Measurements from ENCODE around the gene TPRX1. TPM values are rescaled to one million over a fixed set of nuclear protein-coding genes. Genes with fewer than 3 reads are reported as not detected.

TPRX1 gene
- total RNA-seq, 4 donors from 2014 or later: not detected

- TF ChIP-seq POLR2AphosphoS5 (IDR thresholded peaks at IDR 0.05) (no peak), CTCF (IDR thresholded peaks at IDR 0.05) (no peak), POLR2A (IDR thresholded peaks at IDR 0.05; ENCODE audit: low read depth) (no peak), EP300 (IDR thresholded peaks at IDR 0.05) (no peak)
- Histone ChIP-seq H3K9me3 (peaks cover 0 to 5% (median 0%) of the 10 kb centered on the region in 4 donors), H3K27me3 (no peaks in the 10 kb centered on the region), H3K4me3 (no peak overlapping the region), H3K4me1 (no peaks in the 10 kb centered on the region), H3K36me3 (no peaks in the 10 kb centered on the region), H3K27ac (replicated peaks in 1 of 4) (no peak overlapping the region)
- intact Hi-C loops (cut with DNase I): no loop called here
- no peak for DNase-seq (ENCODE audit: extremely low spot score)
- WGBS: 89% methylated on average over 4 of the region's 4 CpGs
Measured at GRCh38 chr19:47801270-47801669, 3.1 kb downstream of the TPRX1 start.

DNA sequence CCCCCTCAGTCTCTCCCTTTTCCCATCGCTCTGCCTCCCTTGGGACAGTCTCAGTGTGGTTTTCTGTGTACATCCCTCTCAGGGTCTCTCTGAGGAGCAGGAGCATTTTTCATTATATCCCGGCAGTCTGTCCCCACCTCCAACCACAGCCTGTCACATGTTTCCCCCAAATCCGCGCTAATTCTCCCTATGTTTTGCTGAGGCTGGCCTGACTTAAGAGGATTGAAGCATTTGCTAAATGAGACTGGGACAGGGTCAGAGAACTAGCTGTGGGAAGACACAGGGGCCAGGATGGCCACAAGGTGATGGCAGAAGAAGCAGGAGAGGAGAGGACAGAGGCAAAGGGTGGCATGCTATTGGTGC lies 5.5 kb downstream of the TPRX1 start:
- Histone ChIP-seq H3K27ac (replicated peaks in 1 of 4) (no peak overlapping the region), H3K36me3 (no peaks in the 10 kb centered on the region), H3K4me1 (no peaks in the 10 kb centered on the region), H3K27me3 (no peaks in the 10 kb centered on the region), H3K9me3 (peaks cover 0 to 5% (median 0%) of the 10 kb centered on the region in 4 donors), H3K4me3 (no peak overlapping the region)
- WGBS: 81% methylated on average over 4 of the region's 4 CpGs
- TF ChIP-seq POLR2A (IDR thresholded peaks at IDR 0.05; ENCODE audit: low read depth): no peak
- intact Hi-C loops (cut with DNase I): no loop called here
- no peak for DNase-seq (ENCODE audit: extremely low spot score)

- intact Hi-C loops (cut with DNase I): no loop called here
- 67% methylated on average over 14 of the region's 14 CpGs for WGBS
- Histone ChIP-seq H3K36me3 (no peaks in the 10 kb centered on the region), H3K27me3 (no peaks in the 10 kb centered on the region), H3K9me3 (peaks cover 0 to 5% (median 0%) of the 10 kb centered on the region in 4 donors), H3K4me3 (no peak overlapping the region), H3K4me1 (no peaks in the 10 kb centered on the region), H3K27ac (replicated peaks in 1 of 4) (no peak overlapping the region)
- TF ChIP-seq POLR2A (IDR thresholded peaks at IDR 0.05; ENCODE audit: low read depth) (no peak), POLR2AphosphoS5 (IDR thresholded peaks at IDR 0.05) (no peak), CTCF (IDR thresholded peaks at IDR 0.05) (no peak)
- DNase-seq (ENCODE audit: extremely low spot score): no peak
Measured at GRCh38 chr19:47797996-47798903, 6.1 kb downstream of the TPRX1 start.

DNA sequence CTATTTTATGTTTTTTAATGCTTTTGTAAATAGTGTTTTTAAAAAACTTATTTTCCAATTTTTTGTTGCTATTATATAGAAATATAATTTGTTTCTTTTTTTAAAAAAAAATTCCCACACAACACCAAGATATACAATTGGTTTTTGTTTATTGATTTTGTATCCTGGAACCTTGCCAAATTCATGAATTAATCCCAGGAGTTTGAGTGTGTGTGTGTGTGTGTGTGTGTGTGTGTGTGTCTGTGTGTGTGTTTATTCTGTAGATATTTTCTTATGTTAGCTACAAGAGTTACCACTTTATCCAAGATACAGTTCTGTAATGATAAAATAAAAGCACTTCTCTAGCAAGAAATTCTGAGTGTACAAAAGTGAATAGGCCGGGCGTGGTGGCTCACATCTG lies 7.6 kb downstream of the TPRX1 start:
- no peak overlapping the region for H3K4me3 ChIP-seq
- no peaks in the 10 kb centered on the region for H3K27me3 ChIP-seq
- 89% methylated on average over 2 of the region's 2 CpGs for WGBS
- H3K27ac ChIP-seq (replicated peaks in 1 of 4): no peak overlapping the region
- H3K36me3 ChIP-seq: no peaks in the 10 kb centered on the region
- intact Hi-C loops (cut with DNase I): no loop called here
- no peak for TF ChIP-seq POLR2A (IDR thresholded peaks at IDR 0.05; ENCODE audit: low read depth)
- no peak for TF ChIP-seq POLR2AphosphoS5 (IDR thresholded peaks at IDR 0.05)
- DNase-seq (ENCODE audit: extremely low spot score): no peak
- H3K9me3 ChIP-seq: peaks cover 0 to 5% (median 0%) of the 10 kb centered on the region in 4 donors
- H3K4me1 ChIP-seq: no peaks in the 10 kb centered on the region

DNA sequence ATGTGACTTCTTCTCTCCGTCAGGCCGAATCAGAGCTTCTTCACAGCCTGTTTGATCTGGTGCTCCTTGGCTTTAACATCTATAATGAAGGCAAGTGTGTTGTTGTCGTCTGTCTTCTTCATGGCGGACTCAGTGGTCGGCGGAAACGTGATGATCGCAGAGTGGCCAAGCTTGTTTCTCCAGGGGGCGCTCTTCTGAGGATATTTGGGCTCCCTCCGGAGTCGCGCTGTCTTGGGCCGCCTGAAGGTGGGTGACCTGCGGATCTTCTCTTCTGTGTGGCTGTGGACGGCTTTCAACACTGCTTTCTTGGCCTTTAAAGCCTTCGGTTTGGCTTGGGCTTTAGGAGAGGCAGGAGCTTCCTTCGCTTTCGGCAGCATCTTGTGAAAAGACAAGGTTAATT lies 9.8 kb downstream of the TPRX1 start:
- Histone ChIP-seq H3K4me1 (peaks cover 0 to 9% (median 8%) of the 10 kb centered on the region in 4 donors), H3K27me3 (no peaks in the 10 kb centered on the region), H3K36me3 (no peaks in the 10 kb centered on the region), H3K9me3 (no peaks in the 10 kb centered on the region), H3K27ac (replicated peaks in 1 of 4) (no peak overlapping the region), H3K4me3 (no peak overlapping the region)
- intact Hi-C loops (cut with DNase I): no loop called here
- no peak for DNase-seq (ENCODE audit: extremely low spot score)
- no peak for TF ChIP-seq POLR2A (IDR thresholded peaks at IDR 0.05; ENCODE audit: low read depth)
- TF ChIP-seq POLR2AphosphoS5 (IDR thresholded peaks at IDR 0.05): no peak
- TF ChIP-seq CTCF (IDR thresholded peaks at IDR 0.05): no peak
- no peak for TF ChIP-seq EP300 (IDR thresholded peaks at IDR 0.05)
- 86% methylated on average over 18 of the region's 18 CpGs for WGBS

Measured in esophagus muscularis mucosa (tissue), 4 donors.